Right lobe of liver (tissue), 6 donors: ENCODE data around the gene TMEM132D. TPM values are rescaled to one million over a fixed set of nuclear protein-coding genes. Genes with fewer than 3 reads are reported as not detected.

Experiments used
- ATAC-seq, 4 donors: fragments of 200-7000 bp; cut with Tn5 transposase; one replicate each; pipeline ENCODE4 v1.9.1; 2020; ENCODE audit warnings: mild to moderate bottlenecking in 4 of 4, moderate library complexity in 4 of 4
- DNase-seq, 3 donors: peaks; one replicate each; pipeline ENCODE4 v3.0.0-alpha.2; 2020
- H3K27ac ChIP-seq, 3 donors: fragments of 200-600 bp; one replicate each; pipeline ENCODE4 v1.8.0; 2022
- H3K27me3 ChIP-seq, 2 donors: fragments of 200-600 bp; one replicate each; pipeline ENCODE4 v1.8.0; 2022
- H3K36me3 ChIP-seq, 4 donors: fragments of 200-600 bp; sonication (generic) in 1 of 4; one replicate each; pipeline versions ENCODE4 v1.5.1 to v1.8.0; 2017 to 2022; ENCODE audit warnings: control low read depth in 1 of 4
- H3K4me1 ChIP-seq, 4 donors: fragments of 200-600 bp; sonication (generic) in 1 of 4; one replicate each; pipeline versions ENCODE4 v1.5.1 to v1.8.0; 2017 to 2022; ENCODE audit warnings: control low read depth in 1 of 4
- H3K4me3 ChIP-seq, 3 donors: fragments of 200-600 bp; one replicate each; pipeline ENCODE4 v1.8.0; 2022
- H3K9me3 ChIP-seq, 4 donors: fragments of 200-600 bp; sonication (generic) in 1 of 4; one replicate each; pipeline versions ENCODE4 v1.5.1 to v1.8.0; 2017 to 2022; ENCODE audit warnings: control low read depth in 1 of 4
- POLR2A ChIP-seq: fragments of 450-650 bp; IDR thresholded peaks from one replicate; pipeline ENCODE4 v1.6.1; 2017; ENCODE audit warnings: antibody characterized with exemption, mild to moderate bottlenecking
- WGBS: methylation state at CpG from one replicate; pipeline ENCODE4 v1.1.6; 2018; ENCODE audit warnings: low coverage, low lambda C conversion rate; ENCODE audit not compliant: insufficient coverage; ENCODE audit errors: missing lambda C conversion rate; 5-methylcytosine and 5-hydroxymethylcytosine counted together
- intact Hi-C, 2 donors: fragments of 100-400 bp; cut with DNase I; formaldehyde crosslinking; loops; one replicate each; pipeline versions ENCODE4 v1.11.2 to v1.14.1; 2022
- total RNA-seq, 6 experiments: library from RNA; depleted of rRNA in 2 of 6; stranded (reverse); fragments of >200 nt in 2 of 6; fragmentation: NEBNext Ultra II Directional in 3 of 6; extraction: Animal tissue kit (Norgen Biotek cat#: 25700) in 3 of 6; gene quantifications; one replicate each; pipeline versions ENCODE4 v1.1.0 to v1.2.4, GENCODE V29; 2016 to 2023
- TF ChIP-seq, protein P1 (sequence below), 4 donors: fragments of 200-600 bp in 3 of 4; fragments of 450-650 bp in 1 of 4; IDR thresholded peaks; one replicate each; pipeline versions ENCODE4 v1.5.1 to v1.8.0; 2016 to 2022; ENCODE audit warnings: antibody characterized with exemption in 4 of 4, mild to moderate bottlenecking in 2 of 4
- donor health status: DM: no; HTN: yes; CAD: no.
- donor health status: DM: no; HTN: no; CAD: no.
- donor health status: DM: no; HTN: no; CAD: no.
- donor health status: DM: no; HTN: yes; CAD: no.
- donor health status: DM: no; HTN: yes; CAD: no.

Gene TMEM132D
- total RNA-seq, 6 experiments from 2014 or later, result 0.10 to 0.35 (median 0.33) TPM; not detected in 3

DNA sequence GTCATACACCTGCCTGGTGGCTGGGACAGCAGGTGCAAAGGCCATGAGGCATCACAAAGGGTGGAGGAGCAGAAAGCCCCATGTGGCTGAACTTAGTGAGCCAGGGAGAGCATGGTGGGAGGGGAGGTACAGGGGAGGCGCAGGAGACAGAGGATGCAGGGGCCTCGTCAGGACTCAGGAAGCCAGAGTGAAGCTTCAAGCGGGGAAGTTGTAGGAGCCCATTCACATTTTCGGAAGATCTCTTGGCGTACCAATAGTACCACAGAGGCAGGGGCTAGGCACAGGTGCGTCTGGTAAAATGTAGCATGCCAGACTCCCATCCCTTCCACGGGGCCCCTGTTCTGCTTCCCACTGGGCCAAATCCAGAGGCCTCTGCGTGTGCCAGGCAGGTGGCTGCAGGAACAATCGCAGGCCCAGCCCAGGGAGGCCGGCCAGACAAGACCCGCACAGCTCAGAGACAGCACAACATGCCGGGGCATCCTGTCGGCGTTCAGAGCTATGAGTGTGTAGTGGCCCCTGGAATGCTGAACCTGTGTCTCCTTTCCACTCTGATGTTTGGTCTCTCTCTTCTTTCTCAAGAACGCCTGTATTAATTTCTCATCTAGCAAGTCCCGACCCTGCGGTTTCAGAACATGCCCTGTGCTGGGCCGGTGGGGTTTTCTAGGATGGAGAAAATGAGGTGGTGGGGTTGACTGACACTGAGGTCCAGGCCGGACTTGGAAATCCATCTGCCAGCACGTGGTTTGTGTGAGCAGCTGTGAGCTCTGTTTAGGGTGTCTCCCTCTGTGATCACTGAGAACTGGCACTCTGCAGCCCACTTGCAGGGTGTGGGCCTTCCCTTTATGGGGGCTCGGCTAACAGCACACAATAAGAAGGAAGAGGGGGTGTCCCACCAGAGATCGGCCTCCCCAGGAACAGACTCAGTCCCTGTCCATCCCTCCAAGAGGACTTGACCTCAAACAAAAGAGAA is 5.5 kb upstream of the TMEM132D start:
- no peaks in the 10 kb centered on the region for H3K9me3 ChIP-seq
- DNase-seq (no peak), ATAC-seq (no peak)
- no peak overlapping the region for H3K27ac ChIP-seq
- no peak overlapping the region for H3K4me3 ChIP-seq
- intact Hi-C loops, result loop anchor here in 1 of 2 donors (10.0 kb wide), 1 partner anchor 935 kb away; no protein-coding TSS in a partner anchor
- 76% methylated on average over 11 of the region's 22 CpGs for WGBS
- no peaks in the 10 kb centered on the region for H3K36me3 ChIP-seq
- H3K27me3 ChIP-seq, result no peaks in the 10 kb centered on the region
- H3K4me1 ChIP-seq, result no peaks in the 10 kb centered on the region
- TF ChIP-seq, protein P1, sequence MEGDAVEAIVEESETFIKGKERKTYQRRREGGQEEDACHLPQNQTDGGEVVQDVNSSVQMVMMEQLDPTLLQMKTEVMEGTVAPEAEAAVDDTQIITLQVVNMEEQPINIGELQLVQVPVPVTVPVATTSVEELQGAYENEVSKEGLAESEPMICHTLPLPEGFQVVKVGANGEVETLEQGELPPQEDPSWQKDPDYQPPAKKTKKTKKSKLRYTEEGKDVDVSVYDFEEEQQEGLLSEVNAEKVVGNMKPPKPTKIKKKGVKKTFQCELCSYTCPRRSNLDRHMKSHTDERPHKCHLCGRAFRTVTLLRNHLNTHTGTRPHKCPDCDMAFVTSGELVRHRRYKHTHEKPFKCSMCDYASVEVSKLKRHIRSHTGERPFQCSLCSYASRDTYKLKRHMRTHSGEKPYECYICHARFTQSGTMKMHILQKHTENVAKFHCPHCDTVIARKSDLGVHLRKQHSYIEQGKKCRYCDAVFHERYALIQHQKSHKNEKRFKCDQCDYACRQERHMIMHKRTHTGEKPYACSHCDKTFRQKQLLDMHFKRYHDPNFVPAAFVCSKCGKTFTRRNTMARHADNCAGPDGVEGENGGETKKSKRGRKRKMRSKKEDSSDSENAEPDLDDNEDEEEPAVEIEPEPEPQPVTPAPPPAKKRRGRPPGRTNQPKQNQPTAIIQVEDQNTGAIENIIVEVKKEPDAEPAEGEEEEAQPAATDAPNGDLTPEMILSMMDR (IDR thresholded peaks at IDR 0.05), result no peak
- no peak for TF ChIP-seq POLR2A

DNA sequence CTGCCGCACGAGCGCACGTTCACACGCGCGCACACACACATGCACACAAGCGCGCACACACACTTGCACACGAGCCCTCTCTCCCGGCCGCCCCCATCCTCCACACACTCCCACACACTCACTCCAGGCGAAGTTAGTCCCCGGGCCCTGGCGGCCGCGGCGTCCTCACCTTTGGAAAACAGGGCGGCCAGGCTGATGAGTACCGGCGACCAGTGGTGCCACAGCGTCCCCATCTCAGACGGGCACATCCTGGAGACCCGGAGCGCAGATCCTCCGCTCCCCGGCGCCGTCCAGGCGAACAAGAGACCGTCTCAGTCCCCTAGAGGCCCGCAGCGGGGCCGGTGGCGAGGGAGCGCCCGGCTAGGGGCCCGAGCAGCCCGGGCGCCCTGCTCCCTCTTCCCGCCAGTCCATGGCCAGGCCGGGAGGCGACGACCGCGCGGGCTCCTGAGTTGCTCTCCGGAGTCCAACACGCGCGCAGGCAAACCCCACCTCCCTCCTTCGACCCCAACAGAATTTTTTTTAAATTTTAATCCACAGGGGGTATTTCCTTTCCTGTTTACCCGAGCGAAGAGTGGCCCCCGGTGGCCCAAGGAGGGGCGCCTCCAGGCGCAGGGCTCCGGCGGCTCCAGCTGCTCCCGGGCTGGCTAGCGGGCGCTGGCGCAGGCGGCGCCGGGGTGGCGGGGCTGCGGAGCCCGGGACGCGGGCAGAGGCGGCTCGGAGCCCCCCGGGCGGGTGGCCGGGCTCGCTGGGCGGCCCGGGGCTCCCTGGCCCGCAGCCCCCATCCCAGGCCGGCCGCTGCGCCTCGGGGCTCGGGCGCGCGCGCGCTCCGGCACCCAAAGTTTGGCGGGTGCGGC is 506 bp downstream of the TMEM132D start:
- peak in 1 of 4 donors; percentile 37 for ATAC-seq

DNA sequence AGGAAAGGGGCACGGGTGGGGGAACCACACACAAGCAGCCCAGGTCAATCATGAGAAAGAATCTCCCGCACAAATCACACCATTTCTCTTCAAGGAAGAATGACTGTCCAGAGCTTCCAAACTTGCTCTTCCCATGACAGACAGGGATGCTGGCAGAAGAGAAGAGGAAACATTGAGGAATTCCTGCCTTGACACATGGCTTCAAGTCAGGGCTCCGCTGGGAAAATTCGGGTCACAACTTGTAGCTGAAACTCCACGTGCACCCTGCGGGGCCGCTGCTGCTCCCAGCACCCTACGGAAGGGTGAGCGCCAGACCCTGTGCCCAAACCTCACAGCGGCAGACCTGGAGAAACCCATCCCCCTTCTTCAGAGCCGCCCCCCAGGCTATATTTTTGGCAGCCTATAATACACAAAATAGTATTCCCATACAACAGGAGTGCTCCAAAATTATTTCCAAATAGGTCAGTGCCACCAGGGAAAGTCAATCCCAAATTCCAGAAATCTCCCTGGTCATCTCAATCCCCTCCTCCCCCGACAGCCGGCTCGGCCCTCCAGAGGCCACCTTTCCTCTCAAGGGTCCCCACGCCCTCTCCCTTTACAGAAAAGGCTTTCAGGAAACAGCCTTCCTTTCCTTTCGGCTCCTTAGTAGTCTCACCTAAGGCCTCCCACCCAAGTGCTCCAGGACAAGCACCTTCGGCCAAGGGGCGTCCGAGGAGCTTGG is 1.3 kb downstream of the TMEM132D start:
- no peak overlapping the region for H3K4me3 ChIP-seq
- no peak for TF ChIP-seq POLR2A
- TF ChIP-seq, protein P1 (IDR thresholded peaks at IDR 0.05), result no peak
- no peak for DNase-seq
- intact Hi-C loops, result no loop called here
- no peaks in the 10 kb centered on the region for H3K36me3 ChIP-seq
- no peaks in the 10 kb centered on the region for H3K27me3 ChIP-seq
- no peaks in the 10 kb centered on the region for H3K4me1 ChIP-seq
- no peaks in the 10 kb centered on the region for H3K9me3 ChIP-seq
- 3% methylated on average over 15 of the region's 19 CpGs for WGBS
- no peak overlapping the region for H3K27ac ChIP-seq
- ATAC-seq, result no peak

More for the DNA sequence above, 506 bp downstream of the TMEM132D start:
- Histone ChIP-seq H3K4me3 (no peak overlapping the region), H3K27me3 (no peaks in the 10 kb centered on the region), H3K4me1 (no peaks in the 10 kb centered on the region), H3K27ac (no peak overlapping the region), H3K36me3 (no peaks in the 10 kb centered on the region), H3K9me3 (no peaks in the 10 kb centered on the region)
- 1% methylated on average over 31 of the region's 93 CpGs for WGBS
- TF ChIP-seq, protein P1 (IDR thresholded peaks at IDR 0.05), result no peak
- no peak for TF ChIP-seq POLR2A
- no peak for DNase-seq
- intact Hi-C loops, result no loop called here

DNA sequence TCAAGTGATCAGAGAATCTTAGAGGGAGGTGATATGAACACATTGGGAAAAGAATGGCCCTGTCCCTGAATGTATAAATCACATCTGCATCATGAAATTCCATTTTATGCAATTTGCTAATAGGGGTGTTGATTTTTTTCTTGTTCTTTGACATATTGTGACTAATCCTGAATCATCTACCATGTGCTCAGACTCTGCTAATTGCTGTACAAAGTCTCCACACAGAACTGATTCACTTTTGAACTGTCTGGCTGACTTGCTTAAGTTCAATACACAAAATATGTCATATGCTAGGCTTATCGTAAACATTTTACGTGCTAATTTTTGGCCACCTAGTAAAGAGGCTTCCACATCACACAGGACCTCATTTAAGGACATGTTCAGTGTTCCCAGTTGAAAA is 2.6 kb downstream of the TMEM132D start:
- no peaks in the 10 kb centered on the region for H3K36me3 ChIP-seq
- no peak for DNase-seq
- intact Hi-C loops, result no loop called here
- no peaks in the 10 kb centered on the region for H3K27me3 ChIP-seq
- 66% methylated on average over 2 of the region's 2 CpGs for WGBS
- H3K4me3 ChIP-seq, result no peak overlapping the region
- no peaks in the 10 kb centered on the region for H3K9me3 ChIP-seq
- no peak overlapping the region for H3K27ac ChIP-seq
- TF ChIP-seq, protein P1 (IDR thresholded peaks at IDR 0.05), result no peak
- no peak for TF ChIP-seq POLR2A
- no peaks in the 10 kb centered on the region for H3K4me1 ChIP-seq
- ATAC-seq, result no peak
